BJ (cell line): ENCODE results near the gene MROH7. TPM values are rescaled to one million over a fixed set of nuclear protein-coding genes. Genes with fewer than 3 reads are reported as not detected.

Experiments used
- CTCF ChIA-PET: fragments of 350-600 bp; formaldehyde crosslinking; extraction: SDS; loops from one replicate; lab custom pipeline; 2021; ENCODE audit warnings: antibody characterized with exemption, inconsistent platforms; lab: Yijun Ruan, JAX
- POLR2A ChIA-PET: fragments of 300-600 bp; sonication (Branson Sonifier 250); formaldehyde crosslinking; extraction: SDS; loops from one replicate; lab custom pipeline; 2021; ENCODE audit warnings: antibody characterized with exemption; lab: Charles Lee
- DNase-seq: peaks from one replicate; pipeline ENCODE4 v3.0.0-alpha.2; 2011; ENCODE audit warnings: low read depth
- H3K27me3 ChIP-seq: 2 replicates; pipeline ENCODE4 v1.6.0; 2011; ENCODE audit warnings: low read length; ENCODE audit not compliant: control insufficient read depth, insufficient read depth
- H3K36me3 ChIP-seq: 2 replicates; pipeline ENCODE4 v1.5.1; 2011; ENCODE audit warnings: low read length; ENCODE audit not compliant: control insufficient read depth, insufficient read depth
- H3K4me3 ChIP-seq: 2 replicates; pipeline ENCODE4 v1.5.1; 2011; ENCODE audit warnings: low read depth, mild to moderate bottlenecking, control low read depth, low read length
- polyA plus RNA-seq: library from polyadenylated mRNA; depleted of rRNA; stranded (reverse); fragments of >200 nt; gene quantifications from 2 replicates; pipeline ENCODE4 v1.2.3, GENCODE V29; 2011
- TF ChIP-seq, protein P1 (sequence below): IDR thresholded peaks from 2 replicates; pipeline ENCODE4 v1.5.1; 2011; ENCODE audit warnings: low read depth, mild to moderate bottlenecking, control low read depth, inconsistent platforms, low read length, moderate library complexity; ENCODE audit not compliant: insufficient read depth

Gene MROH7
- polyA plus RNA-seq, 1 experiment: 0.10 TPM

GRCh38 chr1:54610601-54611580, 30.7 kb upstream of the MROH7 start:
- no peak for DNase-seq
- H3K36me3 ChIP-seq: no peaks in the 10 kb centered on the region
- POLR2A ChIA-PET: no interaction called here
- no peak overlapping the region for H3K4me3 ChIP-seq
- no peaks in the 10 kb centered on the region for H3K27me3 ChIP-seq
- CTCF ChIA-PET: interaction anchor here (1.2 kb wide), 1 partner anchor 8 kb away, joined by 6 read pairs; no protein-coding TSS in a partner anchor
- TF ChIP-seq, protein P1, sequence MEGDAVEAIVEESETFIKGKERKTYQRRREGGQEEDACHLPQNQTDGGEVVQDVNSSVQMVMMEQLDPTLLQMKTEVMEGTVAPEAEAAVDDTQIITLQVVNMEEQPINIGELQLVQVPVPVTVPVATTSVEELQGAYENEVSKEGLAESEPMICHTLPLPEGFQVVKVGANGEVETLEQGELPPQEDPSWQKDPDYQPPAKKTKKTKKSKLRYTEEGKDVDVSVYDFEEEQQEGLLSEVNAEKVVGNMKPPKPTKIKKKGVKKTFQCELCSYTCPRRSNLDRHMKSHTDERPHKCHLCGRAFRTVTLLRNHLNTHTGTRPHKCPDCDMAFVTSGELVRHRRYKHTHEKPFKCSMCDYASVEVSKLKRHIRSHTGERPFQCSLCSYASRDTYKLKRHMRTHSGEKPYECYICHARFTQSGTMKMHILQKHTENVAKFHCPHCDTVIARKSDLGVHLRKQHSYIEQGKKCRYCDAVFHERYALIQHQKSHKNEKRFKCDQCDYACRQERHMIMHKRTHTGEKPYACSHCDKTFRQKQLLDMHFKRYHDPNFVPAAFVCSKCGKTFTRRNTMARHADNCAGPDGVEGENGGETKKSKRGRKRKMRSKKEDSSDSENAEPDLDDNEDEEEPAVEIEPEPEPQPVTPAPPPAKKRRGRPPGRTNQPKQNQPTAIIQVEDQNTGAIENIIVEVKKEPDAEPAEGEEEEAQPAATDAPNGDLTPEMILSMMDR: no peak

DNA sequence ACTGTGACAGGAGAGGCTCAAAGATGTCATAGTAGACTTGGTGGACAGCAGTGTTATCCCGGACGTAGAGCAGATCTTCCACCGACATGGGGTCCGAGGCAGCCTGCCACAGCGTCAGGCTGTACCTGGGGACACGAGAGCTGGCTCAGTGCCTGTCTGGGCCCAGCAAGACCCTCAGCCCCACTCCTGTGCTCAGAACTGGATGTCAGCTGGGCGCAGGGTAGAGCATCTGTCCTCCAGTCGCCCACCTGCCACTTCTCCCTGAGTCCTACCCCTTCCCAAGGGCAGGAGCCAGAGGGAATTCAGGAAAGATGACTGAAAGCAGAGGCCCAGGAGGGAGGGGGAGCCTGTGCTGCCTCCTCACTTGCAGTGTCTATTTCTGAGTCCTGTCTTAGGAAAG, 30.0 kb upstream of the MROH7 start:
- Histone ChIP-seq H3K27me3 (no peaks in the 10 kb centered on the region), H3K36me3 (no peaks in the 10 kb centered on the region), H3K4me3 (no peak overlapping the region)
- ChIA-PET POLR2A (no interaction called here), CTCF (interaction anchor here (1.2 kb wide), 1 partner anchor 8 kb away, joined by 6 read pairs; no protein-coding TSS in a partner anchor)
- DNase-seq: no peak
- TF ChIP-seq, protein P1: no peak

DNA sequence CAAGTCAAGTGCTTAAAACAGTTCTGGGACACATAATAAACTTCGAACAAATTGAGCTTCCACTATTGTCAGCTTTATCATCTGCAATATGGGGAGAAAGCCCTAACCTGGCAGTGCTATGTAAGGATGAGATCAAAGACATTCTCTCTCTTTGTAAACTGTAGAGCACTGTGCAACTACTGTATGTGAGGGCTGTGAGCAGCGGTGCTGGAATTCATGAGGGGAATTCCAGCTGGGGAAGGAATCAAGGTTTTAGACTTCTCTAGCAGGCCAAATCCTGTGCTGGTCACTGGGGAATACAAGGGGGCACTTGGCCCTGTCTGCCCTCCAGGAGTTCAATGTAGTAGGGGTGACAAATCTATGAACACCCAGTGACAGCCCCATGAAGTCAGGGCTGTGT, 27.6 kb upstream of the MROH7 start:
- H3K4me3 ChIP-seq: no peak overlapping the region
- H3K36me3 ChIP-seq: no peaks in the 10 kb centered on the region
- TF ChIP-seq, protein P1: no peak
- ChIA-PET CTCF (interaction anchor here (0.7 kb wide), 1 partner anchor 70 kb away, joined by 3 read pairs; no protein-coding TSS in a partner anchor), POLR2A (no interaction called here)
- DNase-seq: no peak
- H3K27me3 ChIP-seq: peaks cover 4% of the 10 kb centered on the region

DNA sequence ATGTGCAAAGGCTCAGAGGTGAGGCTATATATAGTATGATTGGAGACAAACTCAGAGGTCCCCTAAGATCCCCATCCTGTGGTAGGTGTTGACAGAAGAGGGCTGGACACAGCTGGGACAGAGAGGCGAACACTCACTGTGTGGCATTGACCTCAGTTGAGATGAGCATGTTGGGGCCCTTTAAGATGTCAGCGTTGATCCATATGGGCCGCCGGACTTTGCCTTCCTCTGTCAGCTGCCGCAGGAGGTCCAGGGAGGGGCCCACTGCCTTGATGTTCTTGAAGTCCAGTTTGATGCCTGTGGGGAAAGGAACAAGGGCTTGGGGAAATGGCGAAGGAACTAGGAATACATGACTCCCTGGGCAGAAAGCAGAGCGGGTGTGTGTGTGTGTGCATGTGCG, 27.0 kb upstream of the MROH7 start:
- H3K36me3 ChIP-seq: no peaks in the 10 kb centered on the region
- ChIA-PET POLR2A (no interaction called here), CTCF (no interaction called here)
- TF ChIP-seq, protein P1: no peak
- H3K4me3 ChIP-seq: no peak overlapping the region
- no peak for DNase-seq
- peaks cover 7% of the 10 kb centered on the region for H3K27me3 ChIP-seq

- no peak overlapping the region for H3K4me3 ChIP-seq
- TF ChIP-seq, protein P1: no peak
- DNase-seq: no peak
- CTCF ChIA-PET: no interaction called here
- H3K36me3 ChIP-seq: no peaks in the 10 kb centered on the region
- H3K27me3 ChIP-seq: peaks cover 7% of the 10 kb centered on the region
- POLR2A ChIA-PET: no interaction called here
Observed at GRCh38 chr1:54615531-54616279, 25.9 kb upstream of the MROH7 start.
